Spleen (tissue), 11 donors: ENCODE data around the gene RARA. TPM values are rescaled to one million over a fixed set of nuclear protein-coding genes. Genes with fewer than 3 reads are reported as not detected.

Source experiments
- DNase-seq: peaks from one replicate; pipeline ENCODE4 v3.0.0-alpha.2; 2020
- H3K27ac ChIP-seq, 8 donors: fragments of 200-600 bp; sonication (generic) in 7 of 8; 1 replicate in 4 of 8; 2 replicates in 4 of 8; pipeline versions ENCODE4 v1.5.0 to v1.8.0; 2016 to 2021; ENCODE audit warnings: inconsistent platforms in 4 of 8, mild to moderate bottlenecking in 4 of 8, moderate library complexity in 1 of 8
- H3K27me3 ChIP-seq, 7 donors: fragments of 200-600 bp; sonication (generic) in 6 of 7; replicated peaks in 1 of 7; 1 replicate in 4 of 7; 2 replicates in 3 of 7; pipeline versions ENCODE4 v1.5.0 to v1.8.0; 2016 to 2021; ENCODE audit warnings: inconsistent platforms in 3 of 7, mild to moderate bottlenecking in 1 of 7
- H3K36me3 ChIP-seq, 6 donors: fragments of 200-600 bp; sonication (generic) in 5 of 6; 1 replicate in 4 of 6; 2 replicates in 2 of 6; pipeline versions ENCODE4 v1.5.0 to v1.8.0; 2016 to 2021; ENCODE audit warnings: inconsistent platforms in 2 of 6
- H3K4me1 ChIP-seq, 6 donors: fragments of 200-600 bp; sonication (generic) in 5 of 6; 1 replicate in 3 of 6; 2 replicates in 3 of 6; pipeline versions ENCODE4 v1.5.0 to v1.8.0; 2016 to 2021; ENCODE audit warnings: inconsistent platforms in 3 of 6
- H3K4me3 ChIP-seq, 8 donors: fragments of 200-600 bp; sonication (generic) in 7 of 8; 1 replicate in 4 of 8; 2 replicates in 4 of 8; pipeline versions ENCODE4 v1.5.0 to v1.8.0; 2016 to 2021; ENCODE audit warnings: inconsistent platforms in 4 of 8, mild to moderate bottlenecking in 4 of 8, moderate library complexity in 2 of 8
- H3K9me3 ChIP-seq, 8 donors: fragments of 200-600 bp; sonication (generic) in 7 of 8; 1 replicate in 4 of 8; 2 replicates in 4 of 8; pipeline versions ENCODE4 v1.5.0 to v1.8.0; 2016 to 2021; ENCODE audit warnings: inconsistent platforms in 4 of 8
- CTCF ChIP-seq, 11 experiments: fragments of 200-600 bp in 7 of 11; fragments of 450-650 bp in 4 of 11; sonication (generic) in 4 of 11; IDR thresholded peaks in 8 of 11; conservative IDR thresholded peaks in 3 of 11; 1 replicate in 7 of 11; 2 replicates in 4 of 11; pipeline versions ENCODE4 v1.4.0 to v1.8.0; 2016 to 2021; ENCODE audit warnings: antibody characterized with exemption in 11 of 11, inconsistent platforms in 4 of 11, mild to moderate bottlenecking in 1 of 11
- POLR2A ChIP-seq, 3 donors: fragments of 450-650 bp; IDR thresholded peaks; one replicate each; pipeline ENCODE4 v1.5.1; 2017; ENCODE audit warnings: antibody characterized with exemption in 3 of 3, mild to moderate bottlenecking in 1 of 3
- POLR2AphosphoS5 ChIP-seq, 3 donors: sonication (generic); formaldehyde crosslinking; IDR thresholded peaks; one replicate each; pipeline ENCODE4 v1.5.1; 2017; ENCODE audit warnings: antibody characterized with exemption in 3 of 3
- WGBS, 5 donors: extraction: QIAGEN DNeasy Blood & Tissue Kit in 3 of 5; methylation state at CpG; one replicate each; pipeline versions ENCODE4 v1.1.5 to v1.1.7; 2013 to 2018; 5-methylcytosine and 5-hydroxymethylcytosine counted together
- intact Hi-C: fragments of 100-400 bp; cut with DNase I; formaldehyde crosslinking; loops from one replicate; pipeline ENCODE4 v1.15.0; 2023; ENCODE audit warnings: low total_unique reads
- polyA plus RNA-seq, 3 donors: library from polyadenylated mRNA; stranded (reverse); fragments of 200-250 nt; gene quantifications; one replicate each; pipeline ENCODE4 v1.2.1, GENCODE V29; 2013
- total RNA-seq, 7 donors: library from RNA; depleted of rRNA in 3 of 7; stranded (reverse); fragments of >200 nt in 3 of 7; fragmentation: NEBNext Ultra II Directional in 4 of 7; extraction: Animal tissue kit (Norgen Biotek cat#: 25700) in 4 of 7; gene quantifications; one replicate each; pipeline versions ENCODE4 v1.1.0 to v1.2.1, GENCODE V29; 2016 to 2021
- donor health status: healthy with polysubstance abuse.
- donor health status: DM: no; HTN: no; CAD: no; lungs with moderate emphysema.
- donor health status: DM: no; HTN: no; CAD: no.
- donor health status: Bipolar disorder and iron deficiency.
- donor health status: healthy.
- donor health status: DM: no; HTN: no; CAD: no.
- donor health status: DM: yes; HTN: yes; CAD: no.

RARA gene
- total and polyA plus RNA-seq, 10 donors: 13.3 to 95.1 (median 58.9) TPM

GRCh38 chr17:40360091-40360490 lies 51.1 kb downstream of the RARA start:
- WGBS, 5 donors: 84 to 92% (median 85%) methylated on average over 8 of the region's 8 CpGs
- intact Hi-C loops: loop anchor here (5.0 kb wide), 1 partner anchor 57 kb away; the partner anchor contains the start of gene TOP2A
- Histone ChIP-seq H3K27ac (no peak overlapping the region), H3K36me3 (peaks cover 0 to 25% (median 17%) of the 10 kb centered on the region in 6 donors), H3K4me1 (peaks cover 7 to 80% (median 43%) of the 10 kb centered on the region in 6 donors), H3K27me3 (peaks cover 0 to 42% (median 6%) of the 10 kb centered on the region in 7 donors), H3K9me3 (no peaks in the 10 kb centered on the region), H3K4me3 (no peak overlapping the region)
- no peak for TF ChIP-seq CTCF (IDR thresholded peaks at IDR 0.05 in 8 of 11, conservative IDR thresholded peaks at IDR 0.05 in 3 of 11)
- no peak for TF ChIP-seq POLR2A (IDR thresholded peaks at IDR 0.05)
- TF ChIP-seq POLR2AphosphoS5 (IDR thresholded peaks at IDR 0.05): no peak
- peak; percentile 55 for DNase-seq

- intact Hi-C loops: loop anchor here (5.0 kb wide), 1 partner anchor 56 kb away; the partner anchor contains the start of gene TOP2A
- Histone ChIP-seq H3K9me3 (no peaks in the 10 kb centered on the region), H3K27me3 (peaks cover 0 to 42% (median 6%) of the 10 kb centered on the region in 7 donors), H3K27ac (no peak overlapping the region), H3K36me3 (peaks cover 0 to 13% (median 5%) of the 10 kb centered on the region in 6 donors), H3K4me1 (peaks cover 7 to 68% (median 35%) of the 10 kb centered on the region in 6 donors), H3K4me3 (no peak overlapping the region)
- peak; percentile 69 for DNase-seq
- TF ChIP-seq CTCF (IDR thresholded peaks at IDR 0.05 in 8 of 11, conservative IDR thresholded peaks at IDR 0.05 in 3 of 11): no peak
- TF ChIP-seq POLR2AphosphoS5 (IDR thresholded peaks at IDR 0.05): no peak
- no peak for TF ChIP-seq POLR2A (IDR thresholded peaks at IDR 0.05)
- WGBS, 5 donors: 64 to 77% (median 68%) methylated on average over 30 to 32 of the region's 32 CpGs
Measured at GRCh38 chr17:40361063-40361924, 52.3 kb downstream of the RARA start.

- Histone ChIP-seq H3K4me1 (peaks cover 7 to 60% (median 34%) of the 10 kb centered on the region in 6 donors), H3K9me3 (no peaks in the 10 kb centered on the region), H3K36me3 (peaks cover 0 to 5% (median 0%) of the 10 kb centered on the region in 6 donors), H3K27ac (peak overlapping the region in 2 of 8 donors; percentile 79 to 81), H3K27me3 (peaks cover 0 to 42% (median 6%) of the 10 kb centered on the region in 7 donors), H3K4me3 (peak overlapping the region in 7 of 8 donors; percentile 47 to 78 (median 57))
- no peak for DNase-seq
- intact Hi-C loops: loop anchor here (5.0 kb wide), 1 partner anchor 55 kb away; the partner anchor contains the start of gene TOP2A
- TF ChIP-seq CTCF (IDR thresholded peaks at IDR 0.05 in 8 of 11, conservative IDR thresholded peaks at IDR 0.05 in 3 of 11) (no peak), POLR2AphosphoS5 (IDR thresholded peaks at IDR 0.05) (no peak), POLR2A (IDR thresholded peaks at IDR 0.05) (no peak)
- 67 to 78% (median 72%) methylated on average over 9 to 24 of the region's 24 CpGs for WGBS, 5 donors
Measured at GRCh38 chr17:40361925-40362695, 53.1 kb downstream of the RARA start.
